ENCODE data around the gene TMPRSS6. TPM values are rescaled to one million over a fixed set of nuclear protein-coding genes. Genes with fewer than 3 reads are reported as not detected.

The TMPRSS6 gene
- total RNA-seq = under 1 TPM; 0.33 to 0.52 TPM

DNA sequence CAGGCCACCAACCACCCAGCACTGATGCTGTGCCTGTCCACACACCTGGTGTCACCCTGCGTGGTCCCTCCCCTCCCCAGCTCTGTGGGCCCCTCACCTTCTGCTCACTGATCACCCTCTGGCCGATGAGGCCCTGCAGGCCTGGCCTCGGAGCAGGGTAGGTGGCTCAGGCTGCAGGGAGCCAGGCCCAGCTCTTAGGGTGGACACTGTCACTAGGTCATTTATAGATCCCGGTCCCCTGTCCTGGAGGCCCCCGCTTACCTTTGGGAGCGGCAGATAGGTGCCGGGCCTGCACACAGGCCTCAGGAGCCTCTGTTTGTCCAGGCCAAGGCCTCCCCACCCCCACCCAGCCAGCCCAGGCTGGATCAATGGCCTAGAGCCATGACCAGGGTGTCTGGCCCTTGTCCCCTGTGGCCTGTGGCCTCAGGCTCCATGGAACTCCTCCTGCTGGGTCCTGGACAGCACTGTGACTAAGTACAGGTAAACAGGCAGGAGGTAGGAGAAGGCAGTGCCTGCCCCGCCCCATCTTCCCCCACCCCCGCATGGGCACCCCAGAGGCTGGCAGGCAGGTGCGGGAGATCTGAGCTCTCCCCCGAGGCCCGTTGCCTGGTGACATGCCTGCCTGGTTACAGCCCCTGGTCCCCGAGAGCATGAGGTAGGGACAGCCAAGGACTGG, at the start of gene TMPRSS6:
Gene TMPRSS6 (minus strand): TSS at position 472 of the 676 bp plus-strand sequence. CDS start 6,296 bp downstream, outside the sequence.
- Histone ChIP-seq H3K27me3 (no peaks in the 10 kb centered on the region), H3K27ac (no peak within 1 kb of the TSS), H3K9me3 (no peaks in the 10 kb centered on the region), H3K36me3 (replicated peaks in 1 of 2; ENCODE audit: insufficient read depth in 1 of 2, low read depth in 2 of 2) (no peaks in the 10 kb centered on the region), H3K4me3 (no peak within 1 kb of the TSS), H3K4me1 (no peaks in the 10 kb centered on the region)
- 53 to 54% methylated on average over 8 to 10 of the region's 13 CpGs for WGBS, 2 donors
- intact Hi-C loops (cut with DNase I) = no loop called here
- no peak for TF ChIP-seq POLR2A (IDR thresholded peaks at IDR 0.05)
- DNase-seq (peak in 1 of 4 donors; percentile 18), ATAC-seq (no peak)

DNA sequence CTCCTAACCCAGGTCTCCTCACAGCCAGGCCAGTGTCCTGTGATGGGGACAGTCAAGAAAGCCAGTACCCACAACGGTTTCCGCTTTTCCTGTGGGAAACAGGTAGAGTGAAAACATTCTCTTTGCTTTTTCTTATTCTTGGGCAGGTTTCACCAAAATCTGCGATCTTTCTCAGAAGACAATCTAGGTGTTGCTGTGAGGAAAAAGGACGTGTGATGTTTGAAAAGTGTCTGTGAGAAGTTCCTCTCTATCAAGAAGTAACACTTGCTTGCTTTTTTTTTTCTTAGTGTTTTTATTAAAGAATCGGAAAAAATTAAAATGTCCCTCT, 49.4 kb upstream of the TMPRSS6 start:
- ATAC-seq (no peak), DNase-seq (no peak)
- no peaks in the 10 kb centered on the region for H3K4me1 ChIP-seq
- no peak overlapping the region for H3K27ac ChIP-seq
- H3K4me3 ChIP-seq = no peak overlapping the region
- TF ChIP-seq POLR2A (IDR thresholded peaks at IDR 0.05) = no peak
- TF ChIP-seq, protein P1, sequence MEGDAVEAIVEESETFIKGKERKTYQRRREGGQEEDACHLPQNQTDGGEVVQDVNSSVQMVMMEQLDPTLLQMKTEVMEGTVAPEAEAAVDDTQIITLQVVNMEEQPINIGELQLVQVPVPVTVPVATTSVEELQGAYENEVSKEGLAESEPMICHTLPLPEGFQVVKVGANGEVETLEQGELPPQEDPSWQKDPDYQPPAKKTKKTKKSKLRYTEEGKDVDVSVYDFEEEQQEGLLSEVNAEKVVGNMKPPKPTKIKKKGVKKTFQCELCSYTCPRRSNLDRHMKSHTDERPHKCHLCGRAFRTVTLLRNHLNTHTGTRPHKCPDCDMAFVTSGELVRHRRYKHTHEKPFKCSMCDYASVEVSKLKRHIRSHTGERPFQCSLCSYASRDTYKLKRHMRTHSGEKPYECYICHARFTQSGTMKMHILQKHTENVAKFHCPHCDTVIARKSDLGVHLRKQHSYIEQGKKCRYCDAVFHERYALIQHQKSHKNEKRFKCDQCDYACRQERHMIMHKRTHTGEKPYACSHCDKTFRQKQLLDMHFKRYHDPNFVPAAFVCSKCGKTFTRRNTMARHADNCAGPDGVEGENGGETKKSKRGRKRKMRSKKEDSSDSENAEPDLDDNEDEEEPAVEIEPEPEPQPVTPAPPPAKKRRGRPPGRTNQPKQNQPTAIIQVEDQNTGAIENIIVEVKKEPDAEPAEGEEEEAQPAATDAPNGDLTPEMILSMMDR (IDR thresholded peaks at IDR 0.05) = no peak
- intact Hi-C loops (cut with DNase I) = no loop called here
- no peaks in the 10 kb centered on the region for H3K27me3 ChIP-seq
- WGBS, 2 donors = 57 to 67% methylated on average over 5 of the region's 5 CpGs
- H3K9me3 ChIP-seq = peaks cover 0 to 7% (median 0%) of the 10 kb centered on the region in 3 donors
- no peaks in the 10 kb centered on the region for H3K36me3 ChIP-seq (replicated peaks in 1 of 2; ENCODE audit: insufficient read depth in 1 of 2, low read depth in 2 of 2)

DNA sequence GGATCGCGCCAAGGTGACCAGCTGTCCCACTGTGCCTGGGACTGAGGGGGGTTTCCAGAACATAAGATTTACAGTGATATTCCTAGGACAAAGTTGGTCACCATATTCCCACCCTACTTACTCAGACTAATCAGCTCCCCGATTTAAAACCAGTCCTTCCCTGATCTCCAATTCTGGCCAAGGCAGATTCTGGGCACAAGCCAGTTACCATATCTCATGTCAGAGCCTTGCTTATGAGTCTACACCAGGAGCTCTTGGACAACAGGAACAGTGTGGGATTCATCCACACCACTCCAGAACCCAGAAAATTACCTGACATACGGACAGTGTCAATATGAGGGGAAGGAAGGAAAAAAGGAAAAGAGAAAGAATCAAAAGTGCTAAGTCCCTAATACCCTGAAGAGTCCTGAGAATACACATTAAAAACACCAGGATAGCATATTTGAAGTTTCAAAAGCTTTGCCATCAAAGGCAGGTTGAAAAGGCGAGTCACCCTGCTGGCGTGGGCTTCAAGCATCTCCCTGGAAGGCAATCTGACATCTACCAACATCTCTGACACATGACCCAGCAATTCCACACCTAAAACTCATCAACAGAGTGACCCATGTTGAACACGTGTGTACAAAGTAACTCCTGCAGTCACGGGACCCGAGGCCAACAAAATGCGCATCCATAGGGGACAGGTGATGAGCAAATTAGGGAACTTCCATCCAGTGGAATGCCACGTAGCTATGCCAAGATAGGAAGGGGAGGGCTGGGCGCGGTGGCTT, 48.2 kb upstream of the TMPRSS6 start:
- no peak overlapping the region for H3K4me3 ChIP-seq
- no peak overlapping the region for H3K27ac ChIP-seq
- TF ChIP-seq, protein P1 (IDR thresholded peaks at IDR 0.05) = no peak
- no peak for TF ChIP-seq POLR2A (IDR thresholded peaks at IDR 0.05)
- no peaks in the 10 kb centered on the region for H3K36me3 ChIP-seq (replicated peaks in 1 of 2; ENCODE audit: insufficient read depth in 1 of 2, low read depth in 2 of 2)
- DNase-seq (no peak), ATAC-seq (no peak)
- H3K9me3 ChIP-seq = peaks cover 0 to 7% (median 0%) of the 10 kb centered on the region in 3 donors
- H3K4me1 ChIP-seq = no peaks in the 10 kb centered on the region
- intact Hi-C loops (cut with DNase I) = no loop called here
- no peaks in the 10 kb centered on the region for H3K27me3 ChIP-seq
- 65% methylated on average over 13 of the region's 13 CpGs for WGBS, 2 donors

DNA sequence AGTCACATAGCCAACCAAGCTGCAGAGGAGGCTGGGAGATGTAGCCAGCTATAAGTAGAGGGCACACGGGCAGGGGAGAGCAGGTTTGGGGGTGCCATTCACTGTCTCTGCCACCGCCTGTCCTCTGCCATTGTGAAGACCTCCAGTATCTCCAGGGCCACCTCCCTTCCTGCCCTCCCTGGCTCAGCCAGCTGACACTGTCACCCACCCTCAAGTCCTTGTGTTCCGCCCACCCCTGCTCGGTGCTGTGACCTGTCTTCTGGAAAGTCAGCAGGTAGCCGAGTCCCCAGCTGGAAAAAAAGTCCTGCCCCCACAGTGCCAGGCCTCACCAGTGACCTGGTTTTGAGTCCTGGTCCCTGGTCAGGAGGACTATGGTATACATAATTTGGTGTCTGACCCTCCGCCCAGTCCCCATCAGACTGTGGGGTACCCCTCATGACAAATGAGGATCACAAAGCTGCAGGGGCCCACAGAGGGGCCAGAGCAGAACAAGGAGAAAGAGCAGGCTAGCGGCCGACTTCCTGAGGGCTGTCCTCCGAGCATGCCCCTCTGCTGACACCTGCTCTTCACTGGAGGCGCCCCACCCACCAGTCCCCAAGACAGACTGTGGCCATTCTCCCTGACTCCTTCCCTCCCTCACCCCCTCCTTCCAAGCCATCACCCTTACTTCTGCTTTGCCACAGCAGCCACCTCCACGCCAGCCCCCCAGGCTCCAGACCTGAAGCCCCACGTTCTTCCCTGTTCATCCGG, 47.3 kb upstream of the TMPRSS6 start:
- Histone ChIP-seq H3K4me1 (no peaks in the 10 kb centered on the region), H3K4me3 (no peak overlapping the region), H3K27me3 (no peaks in the 10 kb centered on the region), H3K9me3 (peaks cover 0 to 7% (median 0%) of the 10 kb centered on the region in 3 donors), H3K27ac (no peak overlapping the region), H3K36me3 (replicated peaks in 1 of 2; ENCODE audit: insufficient read depth in 1 of 2, low read depth in 2 of 2) (no peaks in the 10 kb centered on the region)
- WGBS, 2 donors = 62 to 71% methylated on average over 8 to 13 of the region's 13 CpGs
- no peak for ATAC-seq
- intact Hi-C loops (cut with DNase I) = no loop called here
- no peak for DNase-seq
- TF ChIP-seq, protein P1 (IDR thresholded peaks at IDR 0.05) = no peak
- no peak for TF ChIP-seq POLR2A (IDR thresholded peaks at IDR 0.05)

DNA sequence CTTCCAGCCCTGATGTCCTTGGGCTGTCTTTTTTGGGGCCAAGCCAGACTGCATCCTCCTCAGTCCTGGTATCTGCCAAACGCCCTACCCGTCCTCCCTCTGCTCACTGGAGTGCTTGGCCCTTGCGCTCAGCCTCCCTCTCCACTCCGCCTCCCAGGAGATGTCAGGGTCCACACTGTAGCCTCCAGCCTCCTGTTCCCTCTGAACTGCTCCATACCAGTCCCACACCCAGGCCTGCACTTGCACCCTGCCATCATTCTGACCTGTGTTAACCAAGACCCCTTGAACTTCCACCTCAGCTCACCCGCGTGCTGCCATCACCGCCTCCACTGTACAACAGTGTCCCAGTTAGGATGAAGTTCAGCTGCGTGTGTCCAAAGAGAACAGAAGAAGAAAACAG, 46.5 kb upstream of the TMPRSS6 start:
- no peak for DNase-seq
- Histone ChIP-seq H3K27ac (no peak overlapping the region), H3K27me3 (no peaks in the 10 kb centered on the region), H3K4me1 (no peaks in the 10 kb centered on the region), H3K36me3 (replicated peaks in 1 of 2; ENCODE audit: insufficient read depth in 1 of 2, low read depth in 2 of 2) (no peaks in the 10 kb centered on the region), H3K9me3 (no peaks in the 10 kb centered on the region), H3K4me3 (no peak overlapping the region)
- 88 to 89% methylated on average over 7 to 8 of the region's 8 CpGs for WGBS, 2 donors
- TF ChIP-seq, protein P1 (IDR thresholded peaks at IDR 0.05) = no peak
- no peak for TF ChIP-seq POLR2A (IDR thresholded peaks at IDR 0.05)
- intact Hi-C loops (cut with DNase I) = no loop called here
- ATAC-seq = no peak
